Measurements from ENCODE around the gene STIP1.
"Not testable (repeated sequence)": the region's sequence is repeated elsewhere in the genome, so short reads cannot be mapped to it uniquely, and the experiment has no call there.

Gene STIP1

GRCh38 chr11:64240435-64241240 lies 54.7 kb downstream of the STIP1 start, which contains the start of gene FKBP2:
Gene FKBP2 (plus strand): TSS chr11:64241095. CDS start chr11:64242388, 1,293 bp downstream.
- DNase-seq: peak; percentile 99

- DNase-seq: peak; percentile 100
Measured at GRCh38 chr11:64241241-64241490, 55.2 kb downstream of the STIP1 start.

GRCh38 chr11:64241491-64242374 lies 55.8 kb downstream of the STIP1 start:
- peak; percentile 77 for DNase-seq

- DNase-seq: no peak
Measured at GRCh38 chr11:64243236-64243854, 57.4 kb downstream of the STIP1 start.

GRCh38 chr11:64244107-64244506 lies 58.1 kb downstream of the STIP1 start:
- no peak for DNase-seq

- no peak for DNase-seq
Measured at GRCh38 chr11:64244966-64245365, 59.0 kb downstream of the STIP1 start.

GRCh38 chr11:64245401-64245796 lies 59.4 kb downstream of the STIP1 start:
- peak; percentile 81 for DNase-seq

GRCh38 chr11:64245797-64246620 lies 60.0 kb downstream of the STIP1 start:
- DNase-seq: peak; percentile 82

- DNase-seq: not testable (repeated sequence)
Measured at GRCh38 chr11:64246621-64246870, 60.6 kb downstream of the STIP1 start.

GRCh38 chr11:64246871-64247728 lies 61.1 kb downstream of the STIP1 start, which contains the start of gene PPP1R14B:
Gene PPP1R14B (minus strand): TSS chr11:64246943. CDS start chr11:64246673, 270 bp downstream.
- peak; percentile 93 for DNase-seq

GRCh38 chr11:64247729-64248531 lies 62.0 kb downstream of the STIP1 start:
- no peak for DNase-seq

- no peak for DNase-seq
Measured at GRCh38 chr11:64248578-64248977, 62.6 kb downstream of the STIP1 start.

- DNase-seq: no peak
Measured at GRCh38 chr11:64249038-64249437, 63.1 kb downstream of the STIP1 start.

- no peak for DNase-seq
Measured at GRCh38 chr11:64249563-64250414, 63.8 kb downstream of the STIP1 start.

- no peak for DNase-seq
Measured at GRCh38 chr11:64250415-64251015, 64.5 kb downstream of the STIP1 start.

- DNase-seq: no peak
Measured at GRCh38 chr11:64251016-64251752, 65.2 kb downstream of the STIP1 start, which contains the start of gene PLCB3. Gene PLCB3 (plus strand): TSS chr11:64251530. CDS start chr11:64251650, 120 bp downstream.

- DNase-seq: no peak
Measured at GRCh38 chr11:64251753-64252002, 65.7 kb downstream of the STIP1 start.

- no peak for DNase-seq
Measured at GRCh38 chr11:64252003-64252872, 66.3 kb downstream of the STIP1 start.

Data from left hindlimb (tissue), 1 donor.